ENCODE measurements around the gene ST6GALNAC1. TPM values are rescaled to one million over a fixed set of nuclear protein-coding genes. Genes with fewer than 3 reads are reported as not detected.
"Not testable (repeated sequence)": the region's sequence is repeated elsewhere in the genome, so short reads cannot be mapped to it uniquely, and the experiment has no call there.

Gene ST6GALNAC1
- total RNA-seq, 1 donor from 2014 or later: 0.75 TPM

DNA sequence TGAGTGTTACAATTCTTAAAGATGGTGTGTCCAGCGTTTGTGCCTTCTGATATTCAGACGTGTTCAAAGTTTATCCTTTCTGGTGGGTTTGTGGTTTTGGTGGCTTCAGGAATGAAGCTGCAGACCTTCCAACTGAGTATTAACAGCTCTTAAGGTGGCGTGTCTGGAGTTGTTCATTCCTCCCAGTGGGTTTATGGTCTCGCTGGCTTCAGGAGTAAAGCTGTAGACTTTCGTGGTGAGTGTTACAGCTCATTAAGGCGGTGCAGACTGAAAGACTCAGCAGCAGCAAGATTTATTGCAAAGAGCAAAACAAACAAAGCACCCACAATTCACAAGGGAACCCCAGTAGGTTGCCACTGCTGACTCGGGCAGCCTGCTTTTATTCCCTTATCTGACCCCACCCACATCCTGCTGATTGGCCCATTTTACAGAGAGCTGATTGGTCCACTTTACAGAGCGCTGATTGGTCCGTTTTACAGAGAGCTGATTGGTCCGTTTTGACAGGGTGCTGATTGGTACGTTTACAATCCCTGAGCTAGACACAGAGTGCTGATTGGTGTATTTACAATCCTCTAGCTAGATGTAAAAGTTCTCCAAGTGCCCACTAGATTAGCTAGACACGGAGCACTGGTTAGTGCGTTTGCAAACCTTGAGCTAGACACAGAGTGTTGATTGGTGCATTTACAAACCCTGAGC lies 29.3 kb downstream of the ST6GALNAC1 start:
- DNase-seq (ENCODE audit: low spot score): not testable (repeated sequence)

DNA sequence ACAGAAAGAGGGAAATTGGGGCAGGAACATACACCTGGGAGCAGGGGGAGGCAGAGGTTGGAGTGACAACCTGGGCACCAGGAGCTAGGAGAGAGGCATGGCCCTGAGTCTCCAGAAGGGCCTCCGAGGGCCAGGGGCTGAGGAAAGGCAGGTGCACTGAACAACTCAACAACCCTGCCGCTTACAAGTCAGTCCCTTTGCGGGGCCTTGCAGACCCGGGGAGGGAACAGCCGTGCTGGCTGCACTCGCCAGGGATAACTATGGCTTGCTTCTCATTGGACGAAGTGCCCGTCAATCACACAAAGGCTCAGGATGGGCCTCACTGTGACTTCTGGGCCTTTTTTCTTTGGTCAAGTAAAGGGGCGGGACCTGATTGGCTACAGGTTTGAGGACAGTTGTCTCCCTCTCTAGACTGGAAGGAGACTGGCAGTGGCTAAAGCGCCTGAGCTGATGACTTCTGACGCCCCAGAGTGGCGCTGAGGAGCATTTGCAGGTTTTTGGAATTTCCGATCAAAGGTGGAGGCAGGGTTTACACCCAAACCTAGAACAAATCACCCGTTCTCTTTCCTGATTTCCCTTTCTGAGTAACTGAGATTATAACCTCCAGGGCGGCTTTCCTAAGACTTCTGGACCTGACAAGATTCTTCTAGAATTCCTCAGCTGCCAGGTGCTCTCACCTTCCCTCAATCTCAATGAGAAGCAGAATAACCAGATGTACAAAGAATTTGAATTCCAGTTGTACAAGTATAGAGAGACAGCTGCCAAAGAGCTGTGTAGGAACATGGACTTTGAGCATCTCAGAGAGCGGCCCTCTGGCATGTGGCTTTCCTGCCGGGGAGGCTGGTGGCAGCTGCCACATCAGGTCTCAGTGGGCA lies 30.3 kb downstream of the ST6GALNAC1 start:
- ATAC-seq (peak; percentile 99), DNase-seq (ENCODE audit: low spot score) (peak; percentile 56)

More for the DNA sequence above, 29.3 kb downstream of the ST6GALNAC1 start:
- ATAC-seq: not testable (repeated sequence)

DNA sequence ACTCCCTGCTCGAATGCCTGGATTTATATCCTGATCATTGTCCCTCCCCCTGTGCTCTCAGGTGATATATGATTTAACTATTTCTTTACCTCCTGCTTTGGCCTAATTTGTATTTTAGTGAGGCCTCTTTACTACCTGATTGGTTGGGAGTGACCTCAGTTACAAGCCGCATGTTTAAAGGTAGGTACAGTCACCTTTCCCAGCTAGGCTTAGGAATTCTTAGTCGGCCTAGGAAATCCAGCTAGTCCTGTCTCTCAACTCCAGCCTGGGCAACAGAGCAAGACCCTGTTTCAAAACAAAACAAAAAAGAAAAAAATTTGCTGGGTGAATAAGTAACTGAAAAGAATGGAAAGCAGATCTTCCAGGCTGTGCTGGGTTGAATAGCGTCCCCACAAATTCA lies 31.1 kb downstream of the ST6GALNAC1 start:
- no peak for ATAC-seq
- DNase-seq (ENCODE audit: low spot score): no peak

DNA sequence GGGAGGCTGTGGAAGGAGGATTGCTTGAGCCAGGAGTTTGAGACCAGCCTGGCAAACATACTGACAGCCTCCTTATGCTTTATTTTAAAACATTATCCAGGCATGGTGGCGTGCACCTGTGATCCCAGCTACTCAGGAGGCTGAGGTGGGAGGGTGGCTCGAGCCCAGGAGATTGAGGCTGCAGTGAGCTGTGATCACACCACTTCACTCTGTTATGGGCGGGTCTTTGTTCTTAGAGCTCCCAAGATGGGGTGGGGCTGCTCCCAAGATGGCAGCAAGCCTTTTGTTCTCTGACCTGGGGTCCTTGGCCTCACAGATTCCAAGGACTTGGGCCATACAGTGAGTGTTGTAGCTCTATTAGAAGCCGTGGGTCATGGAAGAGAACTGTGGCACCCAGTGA lies 31.8 kb downstream of the ST6GALNAC1 start:
- ATAC-seq (no peak), DNase-seq (ENCODE audit: low spot score) (no peak)

DNA sequence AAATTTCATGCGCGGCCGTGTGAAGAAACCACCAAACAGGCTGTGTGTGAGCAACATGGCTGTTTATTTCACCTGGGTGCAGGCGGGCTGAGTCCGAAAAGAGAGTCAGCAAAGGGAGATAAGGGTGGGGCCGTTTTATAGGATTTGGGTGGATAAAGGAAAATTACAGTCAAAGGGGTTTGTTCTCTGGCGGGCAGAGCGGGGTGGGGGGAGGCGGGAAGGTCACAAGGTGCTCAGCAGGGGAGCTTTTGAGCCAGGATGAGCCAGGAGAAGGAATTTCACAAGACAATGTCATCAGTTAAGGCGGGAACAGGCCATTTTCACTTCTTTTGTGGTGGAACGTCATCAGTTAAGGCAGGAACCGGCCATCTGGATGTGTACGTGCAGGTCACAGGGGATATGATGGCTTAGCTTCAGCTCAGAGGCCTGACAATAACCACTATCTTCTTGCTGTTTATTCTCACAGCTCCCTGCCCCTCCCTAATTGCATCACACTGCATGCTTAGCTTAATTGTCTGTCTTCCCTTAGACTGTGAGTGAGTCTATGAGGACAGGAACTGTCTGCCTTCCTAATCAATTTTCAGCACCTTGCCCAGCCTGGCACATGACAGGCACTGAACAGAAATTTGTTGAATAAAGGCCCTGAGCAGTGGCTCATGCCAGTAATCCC lies 32.3 kb downstream of the ST6GALNAC1 start:
- not testable (repeated sequence) for DNase-seq (ENCODE audit: low spot score); ATAC-seq

DNA sequence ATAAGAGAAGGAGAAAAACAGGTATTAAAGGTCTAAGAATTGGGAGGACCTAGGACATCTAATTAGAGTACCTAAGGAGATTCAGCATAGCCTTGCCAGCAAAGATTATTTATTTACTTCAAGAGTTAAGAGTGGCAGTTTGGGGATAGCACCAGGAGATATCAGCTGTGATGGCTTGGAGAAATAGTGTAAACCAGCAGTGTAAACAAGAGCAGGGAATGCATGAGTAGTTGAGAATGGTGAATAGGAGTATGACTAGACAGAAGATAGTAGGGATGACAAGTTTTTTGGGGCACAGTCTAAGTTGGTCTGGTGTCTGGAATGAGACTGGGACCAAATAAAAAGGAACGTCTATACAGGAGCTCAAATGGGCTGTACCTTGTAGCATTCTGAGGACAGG lies 36.9 kb downstream of the ST6GALNAC1 start:
- not testable (repeated sequence) for DNase-seq (ENCODE audit: low spot score); ATAC-seq

DNA sequence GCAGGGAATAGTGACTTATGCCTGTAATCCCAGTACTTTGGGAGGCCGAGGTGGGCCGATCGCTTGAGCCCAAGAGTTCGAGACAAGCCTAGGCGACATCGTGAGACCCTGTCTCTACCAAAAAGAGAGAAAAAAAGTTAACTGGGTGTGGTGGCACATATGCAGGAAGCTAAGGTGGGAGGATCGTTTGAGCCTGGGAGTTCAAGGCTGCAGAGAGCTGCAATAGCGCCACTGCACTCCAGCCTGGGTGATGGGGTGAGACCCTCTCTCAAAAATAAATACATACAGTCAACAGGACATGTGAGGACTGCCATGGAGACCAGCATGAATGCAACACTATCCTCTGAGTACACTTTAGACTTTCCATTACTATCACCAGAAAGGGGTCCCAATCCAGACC lies 42.5 kb downstream of the ST6GALNAC1 start:
- no peak for DNase-seq (ENCODE audit: low spot score)
- no peak for ATAC-seq

DNA sequence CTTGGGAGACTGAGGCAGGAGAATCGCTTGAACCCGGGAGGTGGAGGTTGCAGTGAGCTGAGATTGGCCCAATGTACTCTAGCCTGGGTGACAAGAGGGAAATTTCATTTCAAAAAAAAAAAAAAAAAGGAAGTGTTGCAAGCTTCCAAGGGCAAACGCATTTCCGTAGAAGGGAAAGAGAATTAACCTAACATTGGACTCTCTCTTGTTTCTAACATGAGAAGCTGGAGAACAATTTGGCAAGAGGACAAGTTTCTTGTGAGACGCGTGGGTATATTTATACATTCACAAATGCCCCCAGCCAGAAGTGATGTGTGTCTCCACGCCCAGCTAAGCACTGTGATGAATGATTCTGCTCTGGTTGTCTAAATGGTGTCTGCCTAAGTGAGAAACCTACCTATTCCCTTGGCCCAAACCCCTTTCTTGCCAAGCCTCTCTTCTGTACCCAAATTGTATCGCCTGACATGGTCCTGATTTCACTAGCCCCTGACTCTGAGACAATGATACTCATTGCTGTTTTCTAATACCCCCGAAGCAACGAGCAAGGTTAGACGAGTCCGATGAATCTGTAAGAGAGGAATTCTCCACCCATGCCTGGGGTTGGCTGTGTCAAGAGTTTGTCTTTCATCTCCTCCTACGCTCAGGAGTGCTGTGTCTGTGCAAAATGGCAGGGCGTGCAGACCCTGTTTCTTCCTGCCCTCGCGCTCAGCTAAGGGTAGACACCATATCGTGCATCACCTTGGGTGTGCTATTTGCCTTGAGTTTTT lies 43.7 kb downstream of the ST6GALNAC1 start:
- DNase-seq (ENCODE audit: low spot score): no peak
- ATAC-seq: no peak

DNA sequence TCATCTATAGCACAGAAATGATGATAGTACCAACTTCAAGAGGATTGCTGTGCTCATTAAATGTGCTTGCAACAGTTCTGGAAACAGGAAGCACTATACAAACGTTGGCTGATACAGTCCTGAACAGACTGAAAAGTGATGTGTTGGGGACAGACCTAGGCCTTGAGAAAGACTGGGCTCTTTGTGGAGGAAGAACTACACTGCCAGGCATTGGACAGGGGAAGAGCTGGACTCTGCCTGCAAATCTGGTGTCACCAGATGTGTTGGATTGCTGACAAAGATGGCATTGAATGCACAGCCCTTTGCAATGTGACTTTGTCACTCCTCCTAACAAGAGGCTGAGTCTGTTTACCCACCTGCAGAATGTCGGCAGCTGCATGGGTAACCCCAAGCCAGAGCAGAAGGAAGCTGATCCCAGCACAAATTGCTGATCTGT lies 45.5 kb downstream of the ST6GALNAC1 start:
- peak; percentile 2 for ATAC-seq
- no peak for DNase-seq (ENCODE audit: low spot score)

DNA sequence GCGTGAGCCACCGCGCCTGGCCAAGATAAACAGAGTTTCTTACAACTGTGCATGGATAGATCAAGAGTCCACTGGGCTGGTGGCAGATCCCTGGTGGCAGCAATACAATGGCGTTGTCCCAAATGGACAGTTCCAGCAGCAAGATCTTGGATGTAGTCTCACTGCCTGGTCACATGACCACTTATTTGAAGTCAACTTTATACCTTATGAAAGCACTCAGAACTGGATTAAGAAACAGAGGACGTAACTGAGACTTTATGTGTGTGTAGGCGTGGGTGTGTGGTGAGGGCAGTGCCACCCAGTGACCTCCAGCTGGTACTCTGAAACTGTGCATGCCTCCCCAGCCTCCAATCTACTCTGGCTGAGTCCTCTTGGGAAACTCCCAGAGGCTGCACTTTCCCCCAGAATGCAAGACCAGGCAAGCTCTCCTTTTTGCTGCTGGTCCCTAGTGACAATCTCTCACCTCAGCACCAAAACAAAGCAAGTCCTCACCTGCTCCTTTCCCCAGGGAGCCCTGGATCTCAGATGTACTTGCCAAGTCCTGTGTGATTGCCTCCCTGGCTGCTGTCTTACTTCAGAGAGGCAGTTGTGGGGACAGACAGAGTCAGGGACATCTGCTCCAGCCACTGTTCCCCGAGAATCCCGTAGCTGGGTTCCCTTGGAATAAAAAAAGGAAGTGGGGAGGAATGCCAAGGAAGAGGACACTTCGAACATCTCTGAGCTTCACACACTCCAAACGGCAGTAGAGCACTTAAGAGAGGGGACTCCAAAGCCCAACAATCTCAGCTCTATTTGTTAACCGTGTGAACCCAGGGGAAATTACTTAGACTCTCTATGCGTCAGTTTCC lies 46.2 kb downstream of the ST6GALNAC1 start:
- ATAC-seq (peak; percentile 86), DNase-seq (ENCODE audit: low spot score) (peak; percentile 93)

DNA sequence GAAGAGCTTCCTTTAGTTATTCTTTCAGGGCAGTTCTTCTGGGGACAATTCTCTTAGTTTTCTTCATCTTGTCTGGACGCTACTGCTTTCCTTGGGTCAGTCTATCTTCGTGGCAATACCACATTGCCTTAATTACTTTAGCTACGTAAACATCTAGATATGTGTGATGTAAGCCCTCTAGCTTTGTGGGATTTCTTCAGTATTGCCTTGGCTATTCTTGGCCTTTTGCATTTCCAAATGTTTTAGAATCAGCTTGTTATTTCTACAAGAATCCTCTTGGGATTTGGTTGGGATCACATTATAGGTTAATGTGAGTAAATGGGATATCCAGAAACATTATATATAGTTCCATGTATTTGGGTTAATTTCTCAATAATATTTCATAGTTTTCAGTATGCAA lies 48.9 kb downstream of the ST6GALNAC1 start:
- no peak for ATAC-seq
- DNase-seq (ENCODE audit: low spot score): no peak

DNA sequence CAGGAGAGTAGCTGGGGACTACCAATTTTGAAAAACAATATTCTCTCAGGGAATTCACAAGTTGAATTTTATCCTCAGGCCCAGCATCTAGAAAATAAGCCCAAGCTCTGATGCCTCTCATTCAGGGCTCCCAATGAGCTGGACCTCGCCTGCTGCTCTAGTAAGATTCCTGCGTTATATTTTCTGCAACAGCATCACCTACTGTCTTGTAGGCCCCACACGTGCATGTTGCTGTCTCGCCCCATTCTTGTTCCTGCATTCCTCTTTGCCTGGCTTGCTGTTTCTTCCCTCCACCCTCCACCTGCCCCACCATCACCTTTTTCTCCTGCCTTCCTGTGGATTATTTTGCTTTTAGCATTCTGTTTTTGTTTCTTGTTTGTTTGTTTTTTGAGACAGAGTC lies 49.6 kb downstream of the ST6GALNAC1 start:
- DNase-seq (ENCODE audit: low spot score): no peak
- no peak for ATAC-seq

DNA sequence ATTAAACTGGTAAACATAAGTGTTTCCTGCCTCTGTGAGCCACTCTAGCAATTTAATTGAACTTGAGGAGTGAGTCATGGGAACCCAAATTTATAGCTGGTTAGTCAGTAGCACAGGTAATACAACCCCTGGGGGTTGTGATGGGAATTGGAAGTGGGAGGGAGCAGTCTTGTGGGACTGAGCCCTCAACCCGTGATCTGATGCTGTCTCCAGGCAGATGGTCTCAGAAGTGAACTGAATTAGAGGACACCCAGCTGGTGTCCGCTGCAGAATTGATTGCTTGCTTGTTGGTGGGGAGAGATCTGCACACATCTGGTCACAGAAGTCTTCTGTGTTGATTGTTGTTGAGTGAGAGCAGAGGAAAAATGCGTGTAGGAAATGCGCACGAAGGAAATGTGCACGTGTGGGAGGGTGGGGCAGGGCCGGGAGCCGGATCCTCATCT lies 50.2 kb downstream of the ST6GALNAC1 start:
- DNase-seq (ENCODE audit: low spot score): no peak
- ATAC-seq: no peak

DNA sequence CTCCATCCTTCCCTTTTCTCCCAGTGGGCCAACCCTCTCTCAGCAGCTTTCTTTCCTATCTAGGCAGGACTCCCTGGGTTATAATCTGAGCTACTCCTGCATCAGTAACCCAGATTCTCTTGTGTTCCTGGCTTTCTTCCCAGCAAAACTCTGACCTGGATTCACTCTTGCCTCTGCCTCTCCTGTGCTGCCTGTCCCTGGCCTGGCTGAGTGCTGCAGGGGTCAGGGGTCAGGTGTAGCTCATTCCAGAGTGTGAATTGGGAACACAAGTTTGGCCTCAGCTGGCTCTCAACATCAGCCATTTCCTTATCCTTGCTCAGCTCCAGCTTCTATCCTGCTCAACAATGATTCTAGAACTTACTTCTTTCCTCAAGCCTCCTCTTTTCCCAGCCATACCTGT lies 55.4 kb downstream of the ST6GALNAC1 start:
- peak; percentile 90 for DNase-seq (ENCODE audit: low spot score)
- peak; percentile 74 for ATAC-seq

DNA sequence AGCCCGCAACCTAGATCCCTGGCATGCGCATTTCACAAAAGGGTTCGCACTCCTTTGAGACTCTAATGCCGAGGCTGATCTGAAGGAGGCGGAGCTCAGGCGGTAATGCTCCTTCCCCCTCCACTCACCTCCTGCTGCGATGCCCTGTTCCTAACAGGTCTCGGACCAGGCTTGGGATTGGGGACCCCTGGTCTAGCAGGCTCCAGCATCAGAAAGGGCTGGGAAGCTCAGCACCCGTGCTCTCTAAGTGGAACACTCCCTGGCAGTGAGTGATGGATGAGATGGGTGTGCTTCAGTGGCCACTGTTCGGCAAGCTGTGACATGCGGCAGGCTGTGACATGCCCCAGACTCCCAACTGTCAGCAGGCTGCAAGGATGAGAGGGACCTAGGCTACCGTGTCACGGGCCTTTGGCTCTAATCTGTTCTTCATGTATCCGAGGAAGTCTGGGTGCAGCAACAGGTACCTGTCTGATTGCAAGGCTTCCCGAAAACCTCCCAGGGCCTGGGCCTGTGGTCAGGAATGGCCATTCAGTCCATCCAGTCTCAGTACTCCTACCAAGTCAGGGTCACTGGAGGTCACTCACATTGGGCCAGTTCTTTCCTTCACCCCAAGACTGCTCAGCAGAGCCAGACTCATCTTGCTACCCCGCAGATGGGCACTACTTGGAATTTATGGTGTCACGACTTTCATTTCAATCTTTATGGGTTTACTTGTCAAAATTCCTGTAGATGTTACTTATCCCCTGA lies 56.6 kb downstream of the ST6GALNAC1 start:
- ATAC-seq (no peak), DNase-seq (ENCODE audit: low spot score) (no peak)

DNA sequence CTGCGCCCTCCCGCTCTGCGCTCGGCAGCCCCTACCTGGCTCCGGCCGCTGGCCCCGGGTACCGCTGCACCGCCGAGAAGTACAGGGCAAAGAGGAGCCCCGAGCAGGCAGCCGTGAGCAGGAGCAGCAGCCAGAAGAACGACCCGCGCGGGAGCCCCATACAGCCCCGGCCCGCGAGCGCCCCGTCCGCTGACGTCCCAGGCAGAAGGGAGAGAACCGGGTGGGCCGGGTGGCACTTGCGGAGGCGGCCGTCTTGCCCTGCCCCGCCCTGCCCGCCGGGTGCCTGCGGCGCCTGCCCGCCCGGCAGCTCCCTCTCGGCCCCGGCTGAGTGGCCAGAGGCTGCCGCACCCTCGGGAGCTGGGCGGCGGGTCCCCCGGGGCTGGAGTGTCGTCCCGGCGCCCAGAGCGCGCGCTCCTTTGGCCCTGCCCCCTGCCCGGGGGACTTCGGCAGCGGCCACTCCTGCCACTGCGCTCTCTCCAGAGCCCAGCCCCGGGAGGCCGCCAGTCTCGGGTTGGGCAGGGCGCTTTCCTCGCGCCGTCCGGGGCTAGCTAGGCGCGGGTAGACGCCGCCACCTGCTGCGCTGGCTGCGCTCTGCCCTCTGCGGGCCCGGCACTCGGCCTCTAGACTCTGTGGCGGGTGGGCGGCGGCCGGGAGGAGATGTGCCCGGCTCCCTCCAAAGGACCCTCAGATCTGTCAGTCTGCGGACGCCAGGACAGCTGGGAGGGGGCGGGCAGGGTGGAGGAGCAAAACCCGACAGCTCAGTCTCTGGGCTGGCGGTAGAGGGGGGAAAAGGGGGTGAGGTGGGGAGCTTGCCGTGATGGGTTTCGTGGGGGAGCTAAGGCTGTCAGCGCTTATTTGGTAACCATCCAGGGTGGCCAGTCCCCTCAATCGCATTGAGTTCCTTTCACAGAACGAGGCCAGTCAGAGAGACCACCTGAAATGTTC lies 57.6 kb downstream of the ST6GALNAC1 start, which contains the start of gene ST6GALNAC2:
ST6GALNAC2 (minus strand) TSS at position 212 of the 945 bp plus-strand sequence; CDS start at position 160, 52 bp downstream.
- ATAC-seq: peak; percentile 83

DNA sequence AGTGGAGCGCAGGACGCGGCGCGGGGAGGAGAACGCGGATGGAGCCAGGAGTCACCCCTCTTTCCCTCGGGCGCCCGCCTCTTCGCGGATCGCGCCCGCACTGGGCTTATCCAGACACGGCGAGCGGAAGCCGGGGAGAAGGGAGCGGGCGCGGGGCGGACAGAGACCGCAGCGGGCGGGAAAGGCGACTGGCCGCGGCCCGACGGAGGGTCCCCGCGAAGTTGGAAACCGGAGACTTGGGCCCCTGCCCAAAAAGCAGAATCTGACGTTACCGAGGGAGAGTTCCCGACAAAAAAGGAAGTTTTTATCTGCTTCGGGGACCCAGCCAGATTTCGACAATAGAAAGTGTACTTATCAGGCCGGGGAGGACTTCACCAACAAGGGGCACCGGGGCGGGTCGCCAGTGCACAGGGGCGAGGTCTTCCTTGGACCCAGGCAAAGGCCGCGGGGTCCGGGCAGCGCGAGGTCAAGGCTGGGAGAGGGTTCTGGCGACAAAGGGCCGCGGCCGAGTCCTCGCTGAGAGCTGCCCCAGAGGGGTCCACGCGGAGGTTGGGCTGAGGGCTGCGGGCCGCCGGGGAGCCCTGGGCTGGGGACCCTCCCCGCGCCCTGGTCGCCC lies 58.4 kb downstream of the ST6GALNAC1 start:
- peak; percentile 28 for ATAC-seq
- DNase-seq (ENCODE audit: low spot score): peak; percentile 59

More for the DNA sequence above, 57.6 kb downstream of the ST6GALNAC1 start, which contains the start of gene ST6GALNAC2:
- DNase-seq (ENCODE audit: low spot score): peak; percentile 81
